ENCODE results near the gene CDK2. TPM values are rescaled to one million over a fixed set of nuclear protein-coding genes. Genes with fewer than 3 reads are reported as not detected.

CDK2 gene
- total RNA-seq, 4 donors from 2014 or later, result 6.4 to 11.7 (median 8.1) TPM

GRCh38 chr12:55925870-55926737, 40.5 kb upstream of the CDK2 start:
- H3K36me3 ChIP-seq, result peaks cover 0 to 14% of the 10 kb centered on the region in 2 donors
- ATAC-seq, result no peak
- in situ Hi-C loops (cut with MboI; ENCODE audit: low sequenced_read_pairs in 4 of 4) (loop anchor here (5.0 to 25.0 kb wide), 4 partner anchors 109 to 289 kb away; partner anchors contain the start of genes ORMDL2 (in 3 of the 4), SARNP (in 3 of the 4) and OR10P1 (in 1 of the 4)), intact Hi-C loops (cut with DNase I; ENCODE audit: low total_unique reads) (loop anchor here (1.0 to 2.0 kb wide), 3 partner anchors 14 to 109 kb away; partner anchors contain the start of genes CDK2, PMEL and SARNP)
- peak overlapping the region; percentile 94 to 98 (median 98) for H3K27ac ChIP-seq
- no peaks in the 10 kb centered on the region for H3K9me3 ChIP-seq
- TF ChIP-seq CTCF (IDR thresholded peaks at IDR 0.05 in 4 of 5, conservative IDR thresholded peaks at IDR 0.05 in 1 of 5), result no peak
- TF ChIP-seq POLR2A (IDR thresholded peaks at IDR 0.05), result no peak
- H3K4me1 ChIP-seq, result peaks cover 21 to 26% of the 10 kb centered on the region in 2 donors
- H3K4me3 ChIP-seq, result peak overlapping the region; percentile 92 to 100 (median 94)
- H3K27me3 ChIP-seq, result no peaks in the 10 kb centered on the region
- DNase-seq, result no peak

GRCh38 chr12:55926738-55927587, 39.7 kb upstream of the CDK2 start:
- TF ChIP-seq CTCF (IDR thresholded peaks at IDR 0.05 in 4 of 5, conservative IDR thresholded peaks at IDR 0.05 in 1 of 5) (peak; percentile 56 to 82 (median 73)), POLR2A (IDR thresholded peaks at IDR 0.05) (peak in 1 of 2 donors; percentile 45)
- Histone ChIP-seq H3K36me3 (peaks cover 0 to 14% of the 10 kb centered on the region in 2 donors), H3K4me1 (peaks cover 25 to 29% of the 10 kb centered on the region in 2 donors), H3K9me3 (no peaks in the 10 kb centered on the region), H3K4me3 (peak overlapping the region; percentile 92 to 100 (median 94)), H3K27ac (peak overlapping the region; percentile 94 to 98 (median 98)), H3K27me3 (peaks cover 0 to under 1% (median 0%) of the 10 kb centered on the region in 3 donors)
- DNase-seq, result peak; percentile 72 to 84
- ATAC-seq, result peak; percentile 93 to 95
- in situ Hi-C loops (cut with MboI; ENCODE audit: low sequenced_read_pairs in 4 of 4) (loop anchor here (5.0 to 25.0 kb wide), 4 partner anchors 110 to 290 kb away; partner anchors contain the start of genes ORMDL2 (in 3 of the 4), SARNP (in 3 of the 4) and OR10P1 (in 1 of the 4)), intact Hi-C loops (cut with DNase I; ENCODE audit: low total_unique reads) (loop anchor here (1.0 to 2.0 kb wide), 6 partner anchors 13 to 114 kb away; partner anchors contain the start of genes CDK2, DNAJC14, PMEL and RPS26)

- DNase-seq (peak; percentile 68 to 82), ATAC-seq (peak; percentile 54 to 56)
- H3K4me3 ChIP-seq, result peak within 1 kb of the TSS; percentile 92 to 100 (median 94)
- H3K36me3 ChIP-seq, result peaks cover 0 to 9% of the 10 kb centered on the region in 2 donors
- no peak for TF ChIP-seq CTCF (IDR thresholded peaks at IDR 0.05 in 4 of 5, conservative IDR thresholded peaks at IDR 0.05 in 1 of 5)
- peak; percentile 30 to 43 for TF ChIP-seq POLR2A (IDR thresholded peaks at IDR 0.05)
- H3K27ac ChIP-seq, result peak within 1 kb of the TSS; percentile 94 to 98 (median 98)
- in situ Hi-C loops (cut with MboI; ENCODE audit: low sequenced_read_pairs in 4 of 4) (loop anchor here (5.0 to 25.0 kb wide), 4 partner anchors 111 to 291 kb away; partner anchors contain the start of genes ORMDL2 (in 3 of the 4), SARNP (in 3 of the 4) and OR10P1 (in 1 of the 4)), intact Hi-C loops (cut with DNase I; ENCODE audit: low total_unique reads) (loop anchor here (1.0 to 2.0 kb wide), 4 partner anchors 45 to 113 kb away; partner anchors contain the start of genes DNAJC14, RPS26 and SARNP)
- no peaks in the 10 kb centered on the region for H3K9me3 ChIP-seq
- peaks cover 0 to 9% (median 0%) of the 10 kb centered on the region in 3 donors for H3K27me3 ChIP-seq
- peaks cover 30 to 38% of the 10 kb centered on the region in 2 donors for H3K4me1 ChIP-seq
These were observed 38.8 kb upstream of the CDK2 start, which contains the start of gene PYM1 for GRCh38 chr12:55927588-55928502. Gene PYM1 (minus strand): TSS chr12:55927894. CDS start chr12:55927761, 133 bp downstream.

Measured in gastrocnemius medialis (tissue), 4 donors.